Karpas-422 (cell line): ENCODE measurements around the gene KCNN4. TPM values are rescaled to one million over a fixed set of nuclear protein-coding genes. Genes with fewer than 3 reads are reported as not detected.

Source experiments
- DNase-seq: peaks from one replicate; pipeline ENCODE4 v3.0.0-alpha.2; 2015
- H2AFZ ChIP-seq: fragments of 200-600 bp; sonication (generic); 2 replicates; pipeline ENCODE4 v1.6.1; 2014; ENCODE audit warnings: antibody characterized with exemption, low read length, mixed read lengths
- H3K27ac ChIP-seq: fragments of 200-600 bp; sonication (generic); 2 replicates; pipeline ENCODE4 v1.5.1; 2014; ENCODE audit warnings: mild to moderate bottlenecking, low read length, moderate library complexity
- H3K27me3 ChIP-seq: fragments of 200-600 bp; sonication (generic); 2 replicates; pipeline ENCODE4 v1.6.1; 2014; ENCODE audit warnings: low read length, mixed read lengths
- H3K36me3 ChIP-seq: fragments of 200-600 bp; sonication (generic); 2 replicates; pipeline ENCODE4 v1.6.1; 2014; ENCODE audit warnings: low read length, mixed read lengths; ENCODE audit not compliant: insufficient read depth
- H3K4me1 ChIP-seq: fragments of 200-600 bp; sonication (generic); 2 replicates; pipeline ENCODE4 v1.6.1; 2014; ENCODE audit warnings: mild to moderate bottlenecking, low read length, mixed read lengths
- H3K4me2 ChIP-seq: fragments of 200-600 bp; sonication (generic); 2 replicates; pipeline ENCODE4 v1.6.1; 2014; ENCODE audit warnings: low read length, low read depth, mild to moderate bottlenecking; ENCODE audit not compliant: poor library complexity, severe bottlenecking
- H3K4me3 ChIP-seq: fragments of 200-600 bp; sonication (generic); 2 replicates; pipeline ENCODE4 v1.5.1; 2014; ENCODE audit warnings: mild to moderate bottlenecking, antibody characterized with exemption, low read length, mixed read lengths
- H3K79me2 ChIP-seq: fragments of 200-600 bp; sonication (generic); 2 replicates; pipeline ENCODE4 v1.6.1; 2014; ENCODE audit warnings: mild to moderate bottlenecking, low read length, mixed read lengths
- H3K9ac ChIP-seq: fragments of 200-600 bp; sonication (generic); 2 replicates; pipeline ENCODE4 v1.6.0; 2014; ENCODE audit warnings: low read length
- H3K9me2 ChIP-seq: fragments of 200-600 bp; sonication (generic), shearing (Covaris generic); replicated peaks from 2 replicates; pipeline ENCODE4 v1.6.0; 2014; ENCODE audit warnings: mild to moderate bottlenecking, low read length, moderate library complexity; ENCODE audit not compliant: insufficient read depth
- H3K9me3 ChIP-seq: fragments of 300-700, 200-600 bp; sonication (generic); 2 replicates; pipeline ENCODE4 v1.6.1; 2014; ENCODE audit warnings: low read length, mixed read lengths
- H4K20me1 ChIP-seq: fragments of 200-600 bp; sonication (generic); 2 replicates; pipeline ENCODE4 v1.6.1; 2014; ENCODE audit warnings: mild to moderate bottlenecking, antibody characterized with exemption, low read length, low read depth; ENCODE audit not compliant: insufficient read depth
- total RNA-seq: library from RNA; depleted of rRNA; stranded (reverse); fragments of >200 nt; shearing (Covaris generic); gene quantifications from 2 replicates; pipeline ENCODE4 v1.2.3, GENCODE V29; 2014; ENCODE audit warnings: low replicate concordance; rRNA removed

KCNN4 gene
- total RNA-seq, 1 experiment from 2014 or later, result not detected

DNA sequence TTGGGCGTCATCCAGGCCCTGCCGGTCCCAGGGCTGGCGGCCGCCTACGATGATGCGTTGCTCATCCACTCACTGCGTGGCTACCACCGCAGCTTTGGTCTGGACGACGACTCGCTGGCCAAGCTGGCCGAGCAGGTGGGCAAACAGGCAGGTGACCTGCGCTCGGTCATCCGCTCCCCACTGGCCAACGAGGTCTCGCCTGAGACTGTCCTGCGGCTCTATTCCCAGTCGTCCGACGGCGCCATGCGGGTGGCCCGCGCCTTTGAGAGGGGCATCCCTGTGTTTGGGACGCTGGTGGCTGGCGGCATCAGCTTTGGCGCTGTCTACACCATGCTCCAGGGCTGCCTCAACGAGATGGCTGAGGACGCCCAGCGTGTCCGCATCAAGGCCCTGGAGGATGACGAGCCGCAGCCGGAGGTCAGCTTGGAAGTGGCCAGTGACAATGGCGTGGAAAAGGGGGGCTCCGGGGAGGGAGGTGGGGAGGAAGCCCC, 61.4 kb downstream of the KCNN4 start:
- no peak overlapping the region for H3K4me2 ChIP-seq

DNA sequence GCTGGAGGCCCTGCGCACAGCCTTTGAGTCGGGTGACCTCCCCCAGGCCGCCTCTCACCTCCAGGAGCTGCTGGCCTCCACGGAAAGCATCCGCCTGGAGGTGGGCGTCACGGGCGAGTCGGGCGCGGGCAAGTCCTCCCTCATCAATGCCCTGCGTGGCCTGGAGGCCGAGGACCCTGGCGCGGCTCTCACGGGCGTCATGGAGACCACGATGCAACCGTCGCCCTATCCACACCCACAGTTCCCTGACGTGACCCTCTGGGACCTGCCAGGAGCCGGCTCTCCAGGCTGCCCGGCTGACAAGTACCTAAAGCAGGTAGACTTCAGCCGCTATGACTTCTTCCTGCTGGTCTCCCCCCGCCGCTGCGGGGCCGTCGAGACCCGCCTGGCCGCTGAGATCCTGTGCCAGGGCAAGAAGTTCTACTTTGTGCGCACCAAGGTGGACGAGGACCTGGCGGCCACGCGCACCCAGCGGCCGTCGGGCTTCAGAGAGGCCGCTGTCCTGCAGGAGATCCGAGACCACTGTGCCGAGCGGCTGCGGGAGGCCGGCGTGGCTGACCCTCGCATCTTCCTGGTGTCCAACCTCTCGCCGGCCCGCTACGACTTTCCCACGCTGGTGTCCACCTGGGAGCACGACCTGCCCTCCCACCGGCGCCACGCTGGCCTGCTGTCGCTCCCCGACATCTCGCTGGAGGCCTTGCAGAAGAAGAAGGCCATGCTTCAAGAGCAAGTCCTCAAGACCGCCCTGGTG, 62.0 kb downstream of the KCNN4 start:
- Histone ChIP-seq H3K79me2 (no peaks in the 10 kb centered on the region), H3K4me2 (no peak overlapping the region), H3K4me3 (no peak overlapping the region), H4K20me1 (no peaks in the 10 kb centered on the region), H3K9ac (no peak overlapping the region), H3K36me3 (no peaks in the 10 kb centered on the region), H3K27ac (no peak overlapping the region), H3K9me2 (no peaks in the 10 kb centered on the region), H3K9me3 (no peaks in the 10 kb centered on the region), H2AFZ (no peak overlapping the region), H3K4me1 (no peaks in the 10 kb centered on the region), H3K27me3 (no peaks in the 10 kb centered on the region)
- no peak for DNase-seq

More for the DNA sequence above, 61.4 kb downstream of the KCNN4 start:
- no peak overlapping the region for H3K9ac ChIP-seq
- no peaks in the 10 kb centered on the region for H3K9me3 ChIP-seq
- no peak for DNase-seq
- H3K27me3 ChIP-seq, result no peaks in the 10 kb centered on the region
- no peaks in the 10 kb centered on the region for H3K36me3 ChIP-seq
- H3K4me3 ChIP-seq, result no peak overlapping the region
- H3K79me2 ChIP-seq, result no peaks in the 10 kb centered on the region
- no peaks in the 10 kb centered on the region for H3K4me1 ChIP-seq
- H3K9me2 ChIP-seq, result no peaks in the 10 kb centered on the region
- H4K20me1 ChIP-seq, result no peaks in the 10 kb centered on the region
- no peak overlapping the region for H2AFZ ChIP-seq
- H3K27ac ChIP-seq, result no peak overlapping the region

Other genes with a start within 250 kb of the KCNN4 start
- 0.34 TPM in 1 of 2 replicates, not detected in the other for gene ZNF575, start 247.8 kb downstream of the KCNN4 start, total RNA-seq
- gene XRCC1, start 205.4 kb downstream of the KCNN4 start, total RNA-seq, result 40.6 and 70.1 TPM in 2 replicates
- 3.6 TPM in 1 of 2 replicates, not detected in the other for gene PINLYP, start 205.2 kb downstream of the KCNN4 start, total RNA-seq
- gene IRGQ, start 184.8 kb downstream of the KCNN4 start, total RNA-seq, result 10.1 and 10.8 TPM in 2 replicates
- 6.2 and 9.1 TPM in 2 replicates for gene ZNF576, start 184.4 kb downstream of the KCNN4 start, total RNA-seq
- gene SRRM5, start 168.9 kb downstream of the KCNN4 start, total RNA-seq, result not detected in 2 replicates
- 37.9 and 94.7 TPM in 2 replicates for gene ZNF428, start 161.3 kb downstream of the KCNN4 start, total RNA-seq
- gene CADM4, start 141.1 kb downstream of the KCNN4 start, total RNA-seq, result not detected in 2 replicates
- not detected in 2 replicates for gene PLAUR, start 110.8 kb downstream of the KCNN4 start, total RNA-seq
- gene IRGC, start 64.9 kb downstream of the KCNN4 start, total RNA-seq, result not detected in 2 replicates
- gene SMG9, start 26.0 kb downstream of the KCNN4 start, total RNA-seq, result 11.0 and 27.8 TPM in 2 replicates
- not detected in 2 replicates for gene LYPD5, start 21.5 kb upstream of the KCNN4 start, total RNA-seq
- gene ZNF283, start 46.3 kb upstream of the KCNN4 start, total RNA-seq, result 14.4 and 18.5 TPM in 2 replicates
- 0.22 and 2.6 TPM in 2 replicates for gene ZNF404, start 103.0 kb upstream of the KCNN4 start, total RNA-seq
- 17.5 and 21.7 TPM in 2 replicates for gene ZNF45, start 154.3 kb upstream of the KCNN4 start, total RNA-seq
- 0.19 TPM in 1 of 2 replicates, not detected in the other for gene ZNF221, start 170.3 kb upstream of the KCNN4 start, total RNA-seq
- not detected in 2 replicates for gene ZNF155, start 203.2 kb upstream of the KCNN4 start, total RNA-seq
- 2.9 and 4.3 TPM in 2 replicates for gene ZNF230, start 222.0 kb upstream of the KCNN4 start, total RNA-seq
- 1.6 and 1.7 TPM in 2 replicates for gene ZNF222, start 244.4 kb upstream of the KCNN4 start, total RNA-seq